Tibial nerve (tissue), 4 donors: ENCODE results near the gene GTSF1L. TPM values are rescaled to one million over a fixed set of nuclear protein-coding genes. Genes with fewer than 3 reads are reported as not detected.

Experiments
- DNase-seq, 2 donors: peaks; one replicate each; pipeline ENCODE4 v3.0.0-alpha.2; 2019; ENCODE audit warnings: low spot score in 2 of 2
- H3K27ac ChIP-seq, 4 donors: fragments of 200-600 bp; sonication (generic) in 3 of 4; one replicate each; pipeline ENCODE4 v1.5.1; 2017 to 2019; ENCODE audit warnings: mild to moderate bottlenecking in 1 of 4
- H3K27me3 ChIP-seq, 2 donors: fragments of 200-600 bp; sonication (generic) in 1 of 2; one replicate each; pipeline versions ENCODE4 v1.5.1 to v1.6.0; 2017 to 2019
- H3K36me3 ChIP-seq, 3 donors: fragments of 200-600 bp; sonication (generic); one replicate each; pipeline ENCODE4 v1.5.1; 2018 to 2019
- H3K4me1 ChIP-seq, 4 donors: fragments of 200-600 bp; sonication (generic) in 3 of 4; one replicate each; pipeline ENCODE4 v1.5.1; 2017 to 2019
- H3K4me3 ChIP-seq, 4 donors: fragments of 200-600 bp; sonication (generic) in 3 of 4; one replicate each; pipeline ENCODE4 v1.5.1; 2017 to 2019; ENCODE audit warnings: mild to moderate bottlenecking in 1 of 4, moderate library complexity in 1 of 4
- H3K9me3 ChIP-seq, 4 donors: fragments of 200-600 bp; sonication (generic) in 3 of 4; one replicate each; pipeline ENCODE4 v1.5.1; 2017 to 2019
- CTCF ChIP-seq, 5 experiments: fragments of 200-600 bp in 3 of 5; fragments of 450-650 bp in 2 of 5; sonication (generic) in 3 of 5; IDR thresholded peaks; one replicate each; pipeline ENCODE4 v1.5.1; 2016 to 2019; ENCODE audit warnings: antibody characterized with exemption in 5 of 5, mild to moderate bottlenecking in 3 of 5, moderate library complexity in 2 of 5
- EP300 ChIP-seq, 2 donors: sonication (generic); formaldehyde crosslinking; IDR thresholded peaks; one replicate each; pipeline ENCODE4 v1.6.1; 2017; ENCODE audit warnings: antibody characterized with exemption in 2 of 2, mild to moderate bottlenecking in 1 of 2
- POLR2A ChIP-seq, 2 donors: fragments of 450-650 bp; IDR thresholded peaks; one replicate each; pipeline ENCODE4 v1.6.1; 2017; ENCODE audit warnings: antibody characterized with exemption in 2 of 2, mild to moderate bottlenecking in 2 of 2, moderate library complexity in 2 of 2
- WGBS, 2 donors: methylation state at CpG; one replicate each; pipeline ENCODE4 v1.1.5; 2018; 5-methylcytosine and 5-hydroxymethylcytosine counted together
- total RNA-seq, 4 donors: library from RNA; depleted of rRNA; stranded (reverse); fragments of >200 nt; gene quantifications; one replicate each; pipeline ENCODE4 v1.1.0, GENCODE V29; 2016

The GTSF1L gene
- total RNA-seq, 4 donors from 2014 or later: not detected

- DNase-seq: no peak
- no peaks in the 10 kb centered on the region for H3K9me3 ChIP-seq
- no peak for TF ChIP-seq POLR2A (IDR thresholded peaks at IDR 0.05)
- TF ChIP-seq EP300 (IDR thresholded peaks at IDR 0.05): no peak
- TF ChIP-seq CTCF (IDR thresholded peaks at IDR 0.05): no peak
- H3K36me3 ChIP-seq: no peaks in the 10 kb centered on the region
- peaks cover 0 to 11% of the 10 kb centered on the region in 2 donors for H3K27me3 ChIP-seq
- H3K4me1 ChIP-seq: peaks cover 0 to 7% (median 2%) of the 10 kb centered on the region in 4 donors
- no peak overlapping the region for H3K27ac ChIP-seq
- WGBS, 2 donors: 77 to 79% methylated on average over 11 of the region's 11 CpGs
- no peak overlapping the region for H3K4me3 ChIP-seq
These were observed 24.6 kb upstream of the GTSF1L start for GRCh38 chr20:43751167-43752050.

DNA sequence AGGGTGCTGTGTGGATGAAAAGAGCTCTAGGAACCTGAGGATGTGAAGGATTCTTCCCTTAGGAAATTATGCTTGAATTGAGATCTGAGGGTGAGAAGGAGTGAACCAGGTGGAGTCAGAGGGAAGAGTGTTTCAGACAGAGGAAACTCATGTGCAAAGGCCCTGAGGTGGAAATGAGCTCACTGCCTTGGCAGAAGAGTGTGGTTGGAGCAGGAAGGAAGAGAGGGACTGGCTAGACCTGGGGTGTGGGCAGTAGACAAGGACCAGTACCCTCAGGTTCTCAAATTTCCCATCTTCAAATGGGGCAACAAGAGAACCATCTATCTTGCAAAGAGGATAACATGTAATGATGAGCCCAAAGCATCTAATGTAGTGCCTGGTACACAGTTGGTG is 24.0 kb upstream of the GTSF1L start:
- no peak overlapping the region for H3K4me3 ChIP-seq
- TF ChIP-seq POLR2A (IDR thresholded peaks at IDR 0.05) (no peak), EP300 (IDR thresholded peaks at IDR 0.05) (no peak), CTCF (IDR thresholded peaks at IDR 0.05) (no peak)
- peaks cover 0 to 7% (median 2%) of the 10 kb centered on the region in 4 donors for H3K4me1 ChIP-seq
- H3K36me3 ChIP-seq: no peaks in the 10 kb centered on the region
- H3K9me3 ChIP-seq: no peaks in the 10 kb centered on the region
- DNase-seq: no peak
- H3K27me3 ChIP-seq: peaks cover 0 to 11% of the 10 kb centered on the region in 2 donors
- H3K27ac ChIP-seq: no peak overlapping the region

DNA sequence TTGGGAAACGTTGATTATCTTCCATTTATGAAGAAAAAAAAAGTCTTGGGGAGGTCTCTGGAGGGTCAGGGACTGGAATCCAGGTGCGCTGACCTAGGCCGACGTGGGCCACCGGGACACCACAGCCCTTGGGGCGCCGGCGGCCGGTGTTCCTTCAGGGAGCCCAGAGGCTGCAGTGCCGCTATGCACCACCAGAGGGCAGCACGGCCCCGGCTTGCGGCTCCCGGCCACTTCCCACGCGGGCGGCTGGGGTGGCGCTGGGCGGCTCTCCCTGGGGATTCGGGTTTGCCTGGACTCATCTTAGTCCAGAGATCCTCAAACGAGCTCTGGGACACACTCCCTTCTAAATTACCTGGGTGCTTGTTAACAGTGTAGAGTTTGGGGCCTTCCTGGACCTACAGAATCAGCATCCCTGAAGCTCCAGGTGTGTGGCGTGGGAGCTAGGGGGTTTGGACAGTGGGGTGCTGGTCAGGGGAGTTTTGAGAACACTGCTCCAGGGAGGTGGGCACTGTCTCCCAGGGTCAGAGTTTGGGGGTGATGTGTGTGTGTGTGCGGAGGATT is 23.0 kb upstream of the GTSF1L start:
- Histone ChIP-seq H3K9me3 (no peaks in the 10 kb centered on the region), H3K27me3 (peaks cover 0 to 11% of the 10 kb centered on the region in 2 donors), H3K36me3 (no peaks in the 10 kb centered on the region), H3K4me3 (no peak overlapping the region), H3K4me1 (peaks cover 0 to 7% (median 2%) of the 10 kb centered on the region in 4 donors), H3K27ac (no peak overlapping the region)
- TF ChIP-seq EP300 (IDR thresholded peaks at IDR 0.05) (no peak), POLR2A (IDR thresholded peaks at IDR 0.05) (no peak), CTCF (IDR thresholded peaks at IDR 0.05) (peak; percentile 87 to 99 (median 90))
- 10 to 15% methylated on average over 13 to 21 of the region's 23 CpGs for WGBS, 2 donors
- DNase-seq: peak; percentile 30 to 73

DNA sequence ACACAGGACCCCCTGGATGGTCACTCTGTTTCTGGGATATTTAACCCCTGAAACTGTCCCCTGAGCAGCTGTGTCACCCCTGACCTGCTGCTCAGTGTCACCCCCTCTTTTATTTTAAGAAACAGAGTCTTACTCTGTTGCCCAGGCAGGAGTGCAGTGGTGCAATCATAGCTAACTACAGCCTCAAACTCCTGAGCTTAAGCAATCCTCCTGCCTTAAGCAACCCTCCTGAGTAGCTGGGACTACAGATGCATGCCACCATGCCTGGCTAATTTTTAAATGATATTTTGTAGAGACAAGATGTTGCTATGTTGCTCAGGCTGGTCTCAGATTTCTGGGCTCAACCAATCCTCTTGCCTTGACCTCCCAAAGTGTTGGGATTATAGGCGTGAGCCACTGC is 21.5 kb upstream of the GTSF1L start:
- Histone ChIP-seq H3K27ac (no peak overlapping the region), H3K4me3 (no peak overlapping the region), H3K27me3 (peaks cover 0 to 11% of the 10 kb centered on the region in 2 donors), H3K9me3 (no peaks in the 10 kb centered on the region), H3K4me1 (peaks cover 0 to 7% (median 2%) of the 10 kb centered on the region in 4 donors), H3K36me3 (no peaks in the 10 kb centered on the region)
- no peak for DNase-seq
- TF ChIP-seq CTCF (IDR thresholded peaks at IDR 0.05): no peak
- no peak for TF ChIP-seq EP300 (IDR thresholded peaks at IDR 0.05)
- no peak for TF ChIP-seq POLR2A (IDR thresholded peaks at IDR 0.05)
- WGBS, 2 donors: 94 to 97% methylated on average over 1 of the region's 1 CpG
